ENCODE data around the gene NIFK. TPM values are rescaled to one million over a fixed set of nuclear protein-coding genes. Genes with fewer than 3 reads are reported as not detected.
"Not testable (repeated sequence)": the region's sequence is repeated elsewhere in the genome, so short reads cannot be mapped to it uniquely, and the experiment has no call there.

The NIFK gene
- polyA plus RNA-seq, 1 donor = 67.5 TPM

GRCh38 chr2:121697108-121697631 is 39.5 kb downstream of the NIFK start:
- no peak for DNase-seq

- no peak for DNase-seq
Measured at GRCh38 chr2:121696410-121696930, 40.2 kb downstream of the NIFK start.

GRCh38 chr2:121695171-121695451 is 41.6 kb downstream of the NIFK start:
- no peak for DNase-seq

- DNase-seq = no peak
Measured at GRCh38 chr2:121694398-121695170, 42.1 kb downstream of the NIFK start.

- not testable (repeated sequence) for DNase-seq
Measured at GRCh38 chr2:121690572-121690971, 46.1 kb downstream of the NIFK start.

- no peak for DNase-seq
Measured at GRCh38 chr2:121690095-121690494, 46.6 kb downstream of the NIFK start.

GRCh38 chr2:121689356-121689755 is 47.3 kb downstream of the NIFK start:
- no peak for DNase-seq

- DNase-seq = no peak
Measured at GRCh38 chr2:121688820-121689219, 47.9 kb downstream of the NIFK start.

- no peak for DNase-seq
Measured at GRCh38 chr2:121686902-121687301, 49.8 kb downstream of the NIFK start.

- no peak for DNase-seq
Measured at GRCh38 chr2:121686218-121686617, 50.5 kb downstream of the NIFK start.

- DNase-seq = no peak
Measured at GRCh38 chr2:121682396-121683298, 54.0 kb downstream of the NIFK start.

- no peak for DNase-seq
Measured at GRCh38 chr2:121677855-121678254, 58.8 kb downstream of the NIFK start.

Other genes with a start within 250 kb of the NIFK start
- gene RNU4ATAC, start 206.0 kb downstream of the NIFK start, polyA plus RNA-seq (ENCODE audit: insufficient read length) = 1.4 TPM
- 54.6 TPM for gene CLASP1, start 87.4 kb downstream of the NIFK start, polyA plus RNA-seq (ENCODE audit: insufficient read length)
- 108 TPM for gene TSN, start 18.8 kb upstream of the NIFK start, polyA plus RNA-seq (ENCODE audit: insufficient read length)